NCI-H1694 treated with DMSO at 0.1 percent for 48 hours (cell line): Measurements from ENCODE around the gene IKZF3.
"Not testable (repeated sequence)": the region's sequence is repeated elsewhere in the genome, so short reads cannot be mapped to it uniquely, and the experiment has no call there.

Experiments used
- DNase-seq: peaks from one replicate; lab custom pipeline; 2025; lab: John Stamatoyannopoulos, UW

IKZF3 gene

DNA sequence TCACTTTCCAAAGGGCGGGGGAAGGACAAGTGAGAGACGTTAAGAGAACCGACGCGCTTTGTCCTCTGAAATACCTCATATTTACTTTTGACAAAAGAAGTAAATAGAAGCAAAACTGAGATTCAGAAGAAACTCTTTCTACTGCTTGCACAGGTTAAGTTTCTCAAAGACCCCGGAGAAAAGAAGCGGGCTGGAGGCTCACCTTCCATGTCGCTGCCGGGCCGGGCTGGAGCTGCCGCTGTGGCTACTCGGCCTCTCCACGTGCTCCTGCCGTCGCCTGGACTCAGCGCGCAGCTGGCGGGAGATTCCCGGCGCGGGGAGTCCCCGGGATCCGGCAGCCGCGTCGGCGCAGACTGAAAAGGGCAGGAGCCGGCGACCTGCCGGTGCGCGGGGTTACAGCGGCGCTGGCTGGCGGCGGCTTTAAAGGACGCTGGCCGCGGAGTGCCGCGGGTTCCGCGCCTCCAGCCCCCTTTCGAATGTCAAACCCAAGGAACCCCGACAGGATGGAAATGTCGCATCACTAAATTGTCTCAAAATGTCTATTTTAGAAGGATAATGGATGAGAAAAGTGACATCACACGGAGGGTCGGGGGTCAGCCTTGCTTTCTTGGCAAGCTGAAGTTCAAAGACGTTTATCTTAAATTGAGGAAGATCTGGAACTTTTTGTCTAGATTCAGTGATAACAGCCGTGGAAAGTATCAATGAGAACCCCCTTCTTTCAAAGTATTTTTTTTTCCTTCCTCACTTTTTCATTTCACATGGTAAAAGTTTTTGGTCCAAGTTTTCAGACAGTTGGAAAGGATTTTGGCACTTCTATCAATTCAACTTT, at the start of gene IKZF3:
IKZF3 (minus strand) TSS at position 395 of the 829 bp plus-strand sequence; CDS start at position 209, 186 bp downstream.
- peak; percentile 20 for DNase-seq

DNA sequence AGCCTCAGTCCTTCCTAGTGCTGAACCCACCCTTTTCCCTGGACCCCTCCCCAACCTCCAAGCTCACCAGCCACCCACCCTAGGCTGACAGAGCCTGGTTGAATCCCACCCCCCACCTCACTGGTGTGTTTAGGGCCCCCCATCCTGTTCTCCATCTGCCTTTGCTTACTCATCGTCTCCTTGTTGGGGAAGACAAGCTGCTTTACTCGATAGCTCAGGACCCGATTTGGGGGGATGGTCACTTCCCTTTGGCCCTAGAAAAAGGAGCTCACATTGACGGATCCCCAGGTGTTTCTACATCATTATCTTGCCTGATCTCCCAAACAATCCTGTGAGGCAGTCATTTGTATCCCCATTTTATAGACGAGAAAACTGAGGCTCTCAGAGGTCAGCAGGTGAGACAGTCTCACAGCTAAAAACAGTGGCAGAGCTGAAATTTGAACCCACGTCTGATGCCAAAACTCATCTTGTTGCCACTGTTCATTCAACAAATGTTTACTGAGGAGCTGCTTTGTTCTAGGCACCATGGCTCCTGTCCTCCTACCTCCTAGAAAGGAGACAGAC, 44.8 kb upstream of the IKZF3 start:
- no peak for DNase-seq

DNA sequence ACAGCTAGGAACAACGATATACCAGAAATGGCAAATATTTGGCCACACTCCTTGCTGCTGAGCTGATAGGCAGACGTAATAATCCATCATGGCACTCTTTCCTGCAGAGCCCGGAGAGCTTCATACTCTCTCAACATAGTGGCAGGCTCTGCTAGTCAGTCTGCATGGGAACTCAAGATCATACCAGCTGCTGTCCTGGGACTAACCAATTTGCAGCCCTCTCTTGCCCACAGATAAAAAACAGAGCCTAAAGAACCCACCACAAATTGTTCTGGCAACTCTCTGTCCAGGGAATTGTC, 40.8 kb upstream of the IKZF3 start:
- DNase-seq: no peak

DNA sequence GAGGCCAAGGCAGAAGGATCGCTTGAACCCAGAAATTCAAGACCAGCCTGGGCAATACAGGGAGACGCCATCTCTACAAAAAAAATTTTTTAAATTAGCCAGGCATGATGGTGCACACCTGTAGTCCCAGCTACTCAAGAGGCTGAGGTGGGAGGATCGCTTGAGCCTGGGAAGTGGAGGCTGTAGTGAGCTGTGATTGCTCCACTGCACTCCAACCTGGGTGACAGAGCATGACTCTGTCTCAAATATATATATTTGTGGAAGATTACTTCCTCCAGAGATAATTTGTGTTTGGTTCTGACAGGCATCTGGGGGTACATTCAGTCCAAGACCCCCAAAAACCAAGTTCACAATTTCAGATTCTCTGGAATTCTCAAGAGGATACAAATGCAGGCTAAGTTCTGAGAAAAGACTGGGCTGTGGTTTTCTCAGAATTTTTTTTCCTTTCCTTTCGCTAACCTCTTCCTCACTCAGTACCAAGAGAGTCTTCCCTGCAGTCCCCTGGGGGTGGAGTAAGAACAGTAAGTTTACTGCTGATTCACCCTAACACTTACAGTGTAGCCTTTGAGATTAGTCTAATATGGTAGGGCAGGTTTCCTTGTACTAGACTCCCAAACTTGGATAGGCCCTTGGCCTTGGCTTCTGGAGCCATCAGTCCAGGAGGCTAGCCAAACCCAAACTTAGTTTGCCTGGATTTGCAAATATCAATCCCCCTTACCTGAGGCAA, 39.2 kb upstream of the IKZF3 start:
- DNase-seq: no peak

DNA sequence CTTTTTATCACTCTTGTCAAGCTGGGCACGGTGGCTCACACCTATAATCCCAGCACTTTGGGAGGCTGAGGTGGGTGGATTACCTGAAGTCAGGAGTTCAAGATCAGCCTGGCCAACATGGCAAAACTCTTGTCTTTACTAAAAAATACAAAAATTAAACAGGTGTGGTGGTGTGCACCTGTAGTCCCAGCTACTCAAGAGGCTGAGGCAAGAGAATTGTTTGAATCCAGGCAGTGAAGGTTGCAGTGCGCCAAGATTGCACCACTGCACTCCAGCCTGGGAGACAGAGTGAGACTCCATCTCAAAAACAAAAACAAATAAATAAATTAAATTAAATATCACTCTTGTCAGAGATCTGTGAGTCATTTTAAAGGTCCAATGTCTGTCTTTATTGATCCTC, 37.9 kb upstream of the IKZF3 start:
- not testable (repeated sequence) for DNase-seq

DNA sequence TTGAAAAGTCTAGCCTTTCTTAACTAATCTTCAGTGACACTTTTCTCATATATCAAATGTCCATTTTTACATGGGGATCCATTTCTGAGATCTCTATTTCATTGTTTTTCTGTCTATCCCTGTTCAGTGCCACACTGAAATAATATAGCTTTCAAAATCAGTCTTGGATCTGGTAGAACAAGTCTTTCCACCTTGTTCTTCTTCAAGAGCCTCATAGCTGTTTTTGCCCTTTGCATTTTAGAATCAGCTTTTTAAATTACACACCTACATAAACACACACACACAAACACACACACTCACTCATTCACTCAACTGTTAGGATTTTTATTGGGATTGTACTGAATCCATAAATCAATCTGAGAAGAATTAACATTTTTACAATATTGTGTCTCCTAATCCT, 35.1 kb upstream of the IKZF3 start:
- no peak for DNase-seq

DNA sequence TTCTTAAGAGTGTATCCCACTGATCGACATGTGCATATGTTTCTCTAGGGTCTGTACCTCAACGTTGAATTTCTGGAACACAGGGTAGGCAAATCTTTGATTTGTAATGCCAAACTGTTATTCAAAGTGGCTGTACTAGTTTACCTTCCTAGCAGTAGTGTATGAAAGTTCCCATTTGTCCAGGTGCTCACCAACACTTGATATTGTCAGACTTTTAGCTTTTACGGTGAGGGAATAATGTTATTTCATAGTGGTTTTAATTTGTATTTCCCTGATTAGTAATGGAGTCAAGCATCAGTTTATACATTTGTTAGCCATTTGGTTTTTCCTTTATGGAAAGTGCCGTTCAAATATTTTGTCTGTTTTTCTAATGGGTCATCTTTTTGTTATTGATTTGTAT, 34.0 kb upstream of the IKZF3 start:
- DNase-seq: no peak

DNA sequence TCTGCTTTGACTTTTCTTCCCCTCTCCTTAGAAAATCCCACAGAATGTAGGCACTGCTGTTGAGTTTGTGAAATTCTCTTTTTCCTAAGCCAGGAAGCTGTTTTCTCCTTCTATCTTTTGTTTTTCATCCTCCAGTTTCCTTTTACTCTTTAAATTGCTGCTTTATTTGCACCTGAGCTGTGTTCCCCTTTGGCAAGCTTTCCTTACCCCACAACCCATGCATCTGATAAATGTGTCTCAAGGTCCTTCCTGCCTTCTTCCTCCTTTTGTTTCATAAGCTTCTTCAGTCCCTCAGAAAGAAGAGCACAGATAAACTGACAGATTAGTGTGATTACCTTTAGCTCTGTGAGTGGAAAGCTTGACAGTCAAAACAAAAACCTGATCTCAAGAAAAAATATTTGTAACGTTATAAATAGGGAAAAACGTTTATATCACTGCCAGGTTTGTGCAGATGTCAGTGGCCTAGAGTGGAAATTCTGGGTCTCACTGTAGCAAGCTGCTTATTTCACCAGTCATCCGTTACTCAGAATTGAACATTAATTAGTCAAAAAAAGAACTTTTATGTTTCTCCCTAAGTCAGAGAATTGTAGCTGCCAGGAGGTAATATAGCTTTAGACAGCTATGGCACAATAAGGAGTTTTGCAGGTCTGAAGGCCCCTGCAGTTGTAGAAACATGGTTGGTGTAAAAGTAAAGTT, 30.7 kb upstream of the IKZF3 start:
- DNase-seq: no peak

DNA sequence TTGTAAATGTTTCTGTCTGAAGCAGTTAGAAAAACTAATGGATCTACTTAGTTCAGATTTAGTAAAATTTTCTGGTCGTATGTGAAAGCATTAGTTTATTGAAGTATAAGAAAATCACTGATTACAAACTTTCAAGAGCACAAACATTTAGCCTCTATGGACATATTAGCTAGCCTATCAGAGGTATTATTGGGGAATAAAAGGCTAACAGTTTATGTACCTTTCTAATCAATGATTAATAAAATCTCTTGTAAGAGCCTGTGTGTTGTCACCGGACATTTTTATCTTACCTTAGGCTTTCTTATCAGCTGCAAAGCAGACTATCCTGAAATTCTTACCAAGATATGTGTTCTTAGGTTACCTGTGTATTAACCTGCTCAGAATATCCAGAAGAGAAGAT, 25.1 kb upstream of the IKZF3 start:
- DNase-seq: no peak

DNA sequence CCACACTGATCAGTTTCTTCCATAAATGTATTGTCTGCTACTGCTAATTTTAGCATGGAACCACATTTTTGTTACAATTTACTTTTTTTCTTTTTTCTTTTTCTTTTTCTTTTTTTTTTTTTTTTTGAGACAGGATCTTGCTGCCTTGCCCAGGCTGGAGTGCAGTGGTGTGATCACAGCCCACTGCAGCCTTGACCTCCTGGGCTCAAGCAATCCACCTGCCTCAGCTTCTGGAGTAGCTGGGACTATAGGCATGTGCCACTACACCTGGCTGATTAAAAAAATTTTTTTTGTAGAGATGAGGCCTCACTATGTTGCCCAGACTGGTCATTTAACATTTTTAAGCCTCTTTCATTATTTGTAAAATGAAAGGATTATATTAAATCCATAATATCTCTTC, 23.0 kb upstream of the IKZF3 start:
- no peak for DNase-seq

DNA sequence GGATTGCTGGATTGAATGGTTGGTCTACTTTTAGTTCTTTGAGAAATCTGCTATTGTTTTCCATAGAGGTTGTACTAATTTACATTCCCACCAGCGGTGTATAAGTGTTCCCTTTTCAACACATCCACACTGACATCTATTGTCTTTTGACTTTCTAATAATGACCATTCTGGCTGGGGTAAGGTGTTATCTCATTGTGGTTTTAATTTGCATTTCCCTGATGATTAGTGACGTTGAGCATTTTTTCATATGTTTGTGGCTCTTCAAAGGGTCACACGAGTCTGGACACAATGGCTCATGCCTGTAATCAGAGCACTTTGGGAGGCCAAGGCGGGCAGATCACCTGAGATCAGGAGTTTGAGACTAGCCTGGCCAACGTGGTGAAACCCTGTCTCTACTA, 22.0 kb upstream of the IKZF3 start:
- DNase-seq: not testable (repeated sequence)

DNA sequence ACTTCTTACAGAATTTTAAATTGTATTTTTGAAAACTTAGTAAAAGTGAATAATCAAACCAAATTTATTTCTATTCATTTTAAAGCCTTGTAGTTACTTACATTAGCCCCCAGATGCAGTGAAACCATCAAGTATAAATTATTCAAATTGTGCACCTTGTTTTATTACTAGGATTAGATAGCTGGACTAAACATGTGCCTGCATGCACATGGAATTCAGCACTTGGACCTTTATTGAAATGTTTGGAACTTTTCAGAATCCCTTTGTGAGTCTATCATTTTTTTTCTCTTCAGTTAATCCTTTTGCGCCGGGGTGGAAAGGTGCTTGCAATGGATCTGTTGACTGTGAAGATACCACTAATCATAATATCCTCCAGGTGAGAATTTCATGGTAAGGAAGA, 8.6 kb upstream of the IKZF3 start:
- DNase-seq: peak; percentile 31

DNA sequence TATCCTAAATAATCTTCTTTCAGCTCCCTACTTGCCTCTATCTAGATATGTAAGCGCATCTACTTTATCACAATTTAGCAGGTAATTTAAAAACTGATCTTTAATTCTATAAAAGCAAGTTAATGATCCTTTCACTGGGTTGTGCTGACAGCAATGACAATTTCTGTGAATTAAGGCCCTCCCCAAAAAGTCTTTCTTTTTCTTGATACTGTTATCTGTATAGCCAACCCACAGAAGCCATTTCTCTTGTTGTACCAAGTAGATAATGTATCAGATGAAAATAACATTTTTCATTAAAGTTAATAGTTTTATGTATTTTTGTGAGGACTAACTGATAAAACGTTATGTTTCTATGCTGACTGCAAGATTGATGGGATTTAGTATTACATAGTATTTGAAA, 7.7 kb upstream of the IKZF3 start:
- DNase-seq: no peak

DNA sequence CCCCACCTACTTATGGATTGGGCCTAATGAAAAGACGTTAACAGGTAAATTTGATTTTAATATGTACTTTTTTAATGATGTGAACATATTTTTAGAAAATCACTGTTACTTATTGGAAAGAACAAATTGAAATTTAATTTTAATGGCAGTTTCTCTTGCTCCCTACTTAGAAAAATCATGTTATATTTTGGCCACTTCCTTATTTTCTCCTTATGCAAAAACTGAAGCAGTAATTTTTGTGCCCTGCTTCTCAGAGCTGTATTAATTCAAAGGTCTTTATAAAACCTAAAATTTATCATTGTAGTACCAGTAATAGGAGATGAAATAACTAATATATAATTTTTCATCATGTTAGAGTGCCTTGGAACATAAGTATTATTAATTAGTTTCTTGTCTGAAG, 6.7 kb upstream of the IKZF3 start:
- no peak for DNase-seq

DNA sequence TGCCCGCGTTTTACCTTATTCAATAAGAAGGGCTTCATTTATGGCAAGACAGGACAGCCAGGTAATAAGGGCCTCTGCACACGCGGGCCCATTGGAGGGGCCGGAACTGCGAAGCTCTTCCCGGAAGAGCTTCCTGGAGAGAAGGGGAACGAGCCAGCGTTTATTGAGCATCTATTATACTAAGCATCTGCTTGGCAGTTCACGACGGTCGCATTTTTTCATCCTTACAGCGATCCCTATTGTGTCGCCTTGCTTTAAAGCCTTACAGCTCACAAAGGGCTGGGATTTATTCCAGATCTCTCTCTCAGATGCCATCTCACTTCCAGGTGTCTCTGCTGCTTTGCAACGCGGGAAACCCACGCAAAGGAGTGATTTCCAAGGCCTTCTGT, 4.4 kb upstream of the IKZF3 start:
- DNase-seq: no peak

DNA sequence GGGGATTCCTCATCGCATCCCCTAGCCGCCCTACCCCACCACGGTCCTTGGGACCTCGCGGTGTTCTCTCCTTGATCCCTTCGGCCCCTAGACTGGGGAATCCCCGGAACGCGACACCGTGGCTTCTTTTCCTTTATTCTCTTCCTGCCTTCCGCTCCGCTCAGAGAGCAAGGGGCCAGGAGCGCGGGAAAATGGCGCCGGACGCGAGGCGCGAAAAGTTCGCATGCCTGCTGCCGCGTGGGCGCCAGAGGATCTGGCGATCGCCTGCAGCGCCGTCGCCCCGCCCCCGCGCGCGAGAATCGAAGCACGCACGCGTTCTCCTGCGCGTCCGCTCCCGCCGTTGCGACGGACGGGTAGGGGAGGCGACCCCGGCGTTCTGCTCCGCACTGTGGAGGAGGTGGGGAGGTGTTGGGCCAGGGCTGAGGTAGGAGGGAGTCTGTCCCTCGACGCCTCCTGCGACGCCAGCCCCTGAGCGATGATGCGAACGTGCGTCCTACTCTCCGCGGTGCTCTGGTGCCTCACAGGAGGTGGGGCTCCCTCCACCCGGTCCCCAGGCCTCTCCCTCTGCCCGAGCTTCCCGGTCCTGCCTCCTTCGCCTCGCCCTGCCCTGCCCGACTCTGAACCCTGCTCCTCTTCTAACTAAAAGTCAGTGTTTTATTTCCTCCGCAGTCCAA, 3.9 kb upstream of the IKZF3 start, which contains the start of gene ZPBP2:
ZPBP2 (plus strand) TSS at position 323 of the 674 bp plus-strand sequence; CDS start at position 476, 153 bp downstream.
- no peak for DNase-seq

DNA sequence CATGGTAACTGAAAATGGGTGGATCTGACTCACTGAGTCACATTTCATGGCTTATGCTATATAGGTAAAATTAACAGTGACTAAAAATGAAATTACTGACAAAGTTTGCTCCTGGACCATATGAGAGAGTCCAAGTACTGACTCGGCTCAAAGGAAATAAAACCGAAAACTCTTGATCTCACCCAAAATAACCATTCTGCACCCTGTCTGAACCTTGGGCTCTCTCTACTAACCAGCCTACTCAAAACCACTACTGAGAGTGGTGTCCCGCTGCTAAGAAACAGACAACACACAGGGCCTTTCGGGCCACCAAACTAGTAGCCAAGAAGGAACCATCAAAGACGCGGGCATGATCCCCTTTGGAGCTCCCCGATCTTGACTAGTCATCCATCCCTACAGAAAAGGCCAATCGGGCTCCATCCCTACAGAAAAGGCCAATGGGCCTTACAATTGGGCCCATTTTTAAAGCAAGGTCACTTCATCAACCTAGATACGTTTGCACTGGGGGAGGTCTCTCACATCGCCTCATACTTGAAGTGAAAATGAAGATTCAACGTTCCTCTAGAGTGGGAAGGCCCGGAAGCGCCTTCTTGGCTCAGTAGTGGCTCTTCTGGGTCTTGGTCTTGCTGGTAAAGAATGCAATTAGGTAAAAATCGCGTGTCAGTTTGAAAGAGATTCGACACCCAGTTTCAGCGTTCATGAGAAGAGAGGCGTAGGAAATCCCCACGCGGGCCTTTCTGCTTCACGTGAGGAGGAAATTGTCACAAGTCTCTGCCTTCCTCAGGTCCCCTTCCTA, 3.2 kb upstream of the IKZF3 start:
- no peak for DNase-seq

DNA sequence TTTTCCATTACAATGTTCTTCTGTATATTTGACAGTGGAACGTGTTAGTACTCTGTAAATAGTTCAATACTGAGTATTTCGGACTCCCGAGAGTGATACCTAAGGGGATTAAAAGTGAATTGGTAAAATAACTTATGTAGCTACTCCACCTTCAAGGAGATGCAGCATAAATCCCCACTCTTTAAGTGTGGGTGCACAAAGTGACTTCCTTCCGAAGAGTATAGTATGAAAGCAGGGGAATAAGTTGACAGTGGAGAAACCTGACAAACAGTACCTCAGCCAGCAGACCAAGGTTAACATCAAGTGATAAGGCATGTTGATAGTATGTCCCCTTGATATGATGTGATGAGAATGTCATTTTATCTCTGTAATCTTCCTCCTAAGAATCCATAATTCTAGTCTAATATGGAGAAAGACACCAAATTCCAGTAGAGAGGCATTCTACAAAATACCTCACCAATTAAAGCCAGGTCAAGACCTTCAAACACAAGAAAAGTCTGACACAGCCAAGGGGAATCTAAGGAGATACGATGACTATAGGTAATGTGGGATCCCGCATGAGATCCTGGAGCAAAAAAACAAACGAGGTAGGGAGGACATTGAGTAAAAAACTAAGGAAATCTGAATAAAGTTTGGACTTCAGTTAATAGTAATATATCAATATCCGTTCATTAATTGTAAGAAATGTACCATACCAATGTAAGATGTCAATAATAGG, 2.1 kb upstream of the IKZF3 start:
- DNase-seq: no peak

DNA sequence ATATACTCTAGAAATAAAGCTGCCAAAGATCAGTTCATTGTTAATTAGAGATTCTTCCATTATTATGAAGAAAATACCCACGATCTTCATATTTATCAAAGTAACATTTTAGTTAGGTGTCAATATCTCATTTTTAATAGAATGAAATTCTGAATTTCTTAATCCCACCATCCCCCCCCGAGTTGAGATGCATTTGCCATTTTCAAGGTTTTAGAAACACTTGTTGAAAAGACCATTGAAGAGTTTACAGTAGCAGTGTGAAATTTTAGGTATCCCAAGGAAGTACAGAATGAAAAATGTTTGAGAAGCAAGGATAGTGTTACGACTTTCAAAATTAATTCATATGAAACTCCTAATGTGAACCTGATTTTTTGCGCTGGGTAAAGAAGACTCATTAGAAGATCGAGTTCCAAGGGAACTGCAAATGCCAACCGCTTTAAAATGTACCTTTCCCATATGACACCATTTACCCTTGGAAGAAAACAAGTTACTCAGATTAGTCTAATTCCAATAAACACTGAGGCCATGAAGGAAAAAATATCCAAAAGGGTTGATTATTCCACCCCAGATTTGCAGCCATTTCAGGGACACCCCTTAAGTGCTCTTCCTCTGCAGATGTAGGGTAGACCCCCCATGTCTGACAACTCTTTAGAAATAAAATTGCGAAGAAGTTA, 731 bp downstream of the IKZF3 start:
- no peak for DNase-seq

DNA sequence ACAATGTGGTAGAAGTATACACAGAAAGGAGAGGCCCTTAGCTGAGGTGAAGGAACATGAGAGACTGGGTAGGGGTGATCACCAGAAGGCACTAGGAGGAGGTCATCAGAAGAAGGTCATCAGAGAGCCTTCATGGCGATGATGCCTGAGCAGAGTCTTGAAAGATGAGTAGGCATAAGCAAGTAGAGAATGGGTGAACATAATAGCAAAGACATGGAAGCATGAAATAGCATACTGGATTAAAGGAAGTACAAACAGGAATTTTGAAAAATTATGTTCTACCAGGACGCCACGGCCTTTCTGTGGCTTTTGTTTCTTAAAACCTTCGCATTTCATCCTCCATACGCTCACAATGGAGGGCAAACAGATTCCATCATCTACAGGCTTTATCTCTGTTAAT, 2.9 kb downstream of the IKZF3 start:
- no peak for DNase-seq
